HG03575 (cell line): Measurements from ENCODE around the gene YEATS2.
"Not testable (repeated sequence)": the region's sequence is repeated elsewhere in the genome, so short reads cannot be mapped to it uniquely, and the experiment has no call there.

Experiments used
- ATAC-seq: cut with Tn5 transposase; IDR thresholded peaks from one replicate; pipeline ENCODE4 v1.9.1; 2021; ENCODE audit not compliant: unreplicated experiment, insufficient number of reproducible peaks, low FRiP score; ENCODE audit errors: extremely low read depth

Gene YEATS2

DNA sequence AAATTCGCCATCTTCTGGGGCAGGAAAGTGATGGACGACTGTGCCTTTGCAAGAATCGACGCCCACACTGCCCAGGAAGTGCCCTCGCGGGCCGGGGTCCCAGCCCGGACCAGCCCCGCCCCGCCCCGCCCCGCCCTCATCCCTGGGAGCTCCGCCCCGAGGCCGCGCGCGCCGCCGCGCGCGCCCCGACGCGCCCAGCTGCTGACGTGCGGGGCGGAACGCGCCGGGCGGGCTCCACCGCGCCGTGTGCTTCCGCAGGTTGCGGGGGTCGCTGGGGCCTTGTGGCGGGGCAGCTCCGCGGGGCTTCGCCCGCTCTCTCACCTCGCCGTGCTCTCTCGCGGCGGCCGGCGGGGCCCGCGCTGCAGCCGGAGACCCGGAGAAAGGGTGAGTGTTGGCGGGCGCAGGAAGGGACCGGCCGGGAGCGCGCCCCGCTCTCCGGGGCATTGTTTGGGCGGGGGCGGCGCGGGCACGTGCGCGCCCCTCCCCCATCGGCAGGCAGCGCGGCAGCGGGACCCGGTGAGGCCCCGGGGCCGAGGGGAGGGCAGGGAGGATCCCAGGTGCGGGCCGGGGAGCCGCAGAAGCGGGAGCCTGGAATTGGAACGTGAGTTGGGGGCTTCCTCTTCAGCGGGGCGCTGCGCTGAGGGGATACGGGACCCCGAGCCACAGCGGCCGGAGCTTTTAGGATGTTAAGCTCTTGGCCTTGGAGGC lies at the start of gene YEATS2:
YEATS2 (plus strand) TSS at position 188 of the 708 bp plus-strand sequence. CDS start 17,366 bp downstream, outside the sequence.
- ATAC-seq: no peak

- ATAC-seq: no peak
Measured at GRCh38 chr3:183650554-183650953, 47.0 kb upstream of the YEATS2 start.

DNA sequence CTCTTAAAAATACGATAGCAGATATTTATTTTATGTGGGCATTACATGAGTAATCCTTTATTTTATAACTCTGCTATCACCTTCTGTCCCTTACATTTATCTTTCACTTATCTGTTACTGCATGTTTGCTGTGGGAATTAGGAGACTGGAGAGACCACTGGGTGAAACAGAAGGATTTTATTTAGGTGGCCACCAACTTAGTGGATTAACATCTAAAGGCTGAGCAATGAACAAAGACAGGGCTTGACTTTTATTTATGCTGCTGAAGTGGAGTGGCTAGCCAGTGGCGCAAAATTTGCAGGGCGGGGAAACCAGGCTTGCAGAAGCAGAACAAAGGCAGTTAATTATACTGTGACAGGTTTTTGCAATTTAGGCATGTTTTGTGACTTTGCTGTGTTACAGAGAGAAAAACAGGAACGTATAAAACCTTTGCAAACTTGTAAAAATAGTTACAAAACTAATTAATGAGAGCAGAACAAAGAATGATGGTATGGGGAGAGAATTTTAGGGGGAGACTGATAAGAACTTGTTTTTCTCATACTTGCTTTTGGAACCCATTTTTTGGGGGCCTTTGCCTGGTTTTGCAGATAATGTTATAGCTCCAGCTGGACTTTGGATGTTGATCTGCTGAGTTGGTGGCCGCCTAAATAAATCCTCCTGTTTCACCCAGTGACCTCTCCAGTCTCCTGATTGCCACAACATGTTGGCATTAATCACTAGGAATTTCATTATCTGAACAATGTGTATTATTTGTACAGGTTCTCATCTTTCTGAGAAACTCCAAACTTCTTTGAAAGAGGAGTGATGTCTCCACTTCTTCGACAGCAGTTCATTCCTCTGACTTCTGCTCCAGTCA lies 44.2 kb upstream of the YEATS2 start:
- ATAC-seq: no peak

GRCh38 chr3:183654727-183655126 lies 42.9 kb upstream of the YEATS2 start:
- ATAC-seq: no peak

GRCh38 chr3:183662099-183662498 lies 35.5 kb upstream of the YEATS2 start:
- ATAC-seq: no peak

DNA sequence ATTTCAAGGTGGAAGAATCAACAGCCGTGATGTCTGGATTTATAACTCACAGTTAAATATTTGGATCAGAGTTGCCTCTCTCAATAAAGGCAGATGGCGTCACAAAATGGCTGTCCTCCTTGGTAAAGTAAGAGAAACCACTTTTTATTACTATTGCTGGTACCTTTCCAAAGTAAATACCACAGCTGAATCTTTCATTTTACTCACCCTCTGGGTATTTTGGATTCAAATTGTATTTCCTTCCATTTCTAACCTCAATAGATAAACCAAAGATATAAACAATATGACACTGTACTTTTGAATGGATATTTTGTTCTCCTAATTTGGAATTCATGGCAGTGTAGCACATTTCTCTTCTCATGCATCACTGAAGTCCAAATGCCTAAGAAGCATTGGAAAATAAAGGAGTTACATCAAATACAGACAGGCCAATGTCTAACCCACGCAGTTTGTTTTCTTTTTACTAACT lies 32.6 kb upstream of the YEATS2 start:
- no peak for ATAC-seq

DNA sequence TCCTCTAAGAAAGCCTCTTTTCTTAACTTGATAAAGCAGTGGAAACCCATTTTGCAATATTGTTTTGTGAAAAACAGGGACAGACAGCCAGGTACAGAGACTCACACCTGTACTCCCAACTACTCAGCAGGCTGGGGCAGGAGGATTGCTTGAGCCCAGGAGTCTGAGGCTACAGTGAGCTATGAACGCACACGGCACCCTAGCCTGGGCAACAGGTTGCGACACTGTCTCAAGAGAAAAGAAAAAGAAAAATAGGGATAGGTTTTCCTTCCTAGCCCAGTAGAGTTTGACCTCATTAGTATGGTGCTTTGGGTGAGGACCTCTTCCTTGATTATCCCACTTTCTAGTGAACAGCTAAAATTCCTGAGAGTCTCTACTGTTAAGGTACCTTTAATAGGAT lies 17.5 kb upstream of the YEATS2 start:
- ATAC-seq: no peak

DNA sequence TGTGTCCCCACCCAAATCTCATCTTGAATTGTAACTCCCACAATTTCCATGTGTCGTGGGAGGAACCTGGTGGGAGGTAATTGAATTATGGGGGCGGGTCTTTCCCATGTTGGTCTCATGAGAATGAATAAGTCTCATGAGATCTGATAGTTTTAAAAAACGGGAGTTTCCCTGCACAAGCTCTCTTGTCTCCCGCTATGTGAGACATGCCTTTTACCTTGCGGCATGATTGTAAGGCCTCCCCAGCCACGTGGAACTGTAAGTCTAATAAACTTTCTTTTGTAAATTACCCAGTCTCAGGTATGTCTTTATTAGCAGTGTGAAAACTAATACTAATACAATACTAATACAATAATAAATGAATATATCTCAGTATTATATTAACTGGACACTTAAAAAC lies 9.9 kb upstream of the YEATS2 start:
- no peak for ATAC-seq

DNA sequence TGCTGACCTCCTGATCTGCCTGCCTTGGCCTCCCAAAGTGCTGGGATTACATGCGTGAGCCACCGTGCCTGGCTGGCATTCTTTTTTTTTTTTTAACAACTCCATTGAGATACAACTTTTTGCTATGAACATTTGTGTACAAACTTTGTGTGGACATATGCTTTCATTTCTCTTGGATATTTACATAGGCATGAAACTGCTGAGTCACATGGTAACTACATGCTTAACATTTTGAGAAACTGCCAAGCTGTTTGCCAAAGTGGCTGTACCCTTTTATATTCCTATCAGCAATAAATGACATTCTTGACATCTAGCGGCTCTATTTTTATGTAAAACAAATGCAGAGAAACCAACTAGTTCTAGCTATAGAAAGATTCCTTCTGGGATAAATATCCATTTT lies 8.7 kb upstream of the YEATS2 start:
- no peak for ATAC-seq

DNA sequence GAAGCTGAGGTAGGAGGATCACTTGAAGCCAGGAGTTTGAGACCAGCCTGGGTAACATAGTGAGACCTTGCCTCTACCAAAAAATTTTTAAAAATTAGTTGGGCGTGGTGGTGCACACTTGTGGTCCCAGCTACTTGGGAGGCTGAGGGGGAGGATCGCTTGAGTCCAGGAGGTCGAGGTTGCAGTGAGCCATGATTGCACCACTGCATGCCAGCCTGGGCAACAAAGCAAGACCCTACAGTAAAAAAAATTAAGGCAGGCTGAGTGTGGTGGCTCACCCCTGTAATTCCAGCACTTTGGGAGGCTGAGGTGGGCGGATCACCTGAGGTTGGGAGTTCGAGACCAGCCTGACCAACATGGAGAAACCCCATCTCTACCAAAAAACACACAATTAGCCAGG lies 8.0 kb upstream of the YEATS2 start:
- ATAC-seq: not testable (repeated sequence)

DNA sequence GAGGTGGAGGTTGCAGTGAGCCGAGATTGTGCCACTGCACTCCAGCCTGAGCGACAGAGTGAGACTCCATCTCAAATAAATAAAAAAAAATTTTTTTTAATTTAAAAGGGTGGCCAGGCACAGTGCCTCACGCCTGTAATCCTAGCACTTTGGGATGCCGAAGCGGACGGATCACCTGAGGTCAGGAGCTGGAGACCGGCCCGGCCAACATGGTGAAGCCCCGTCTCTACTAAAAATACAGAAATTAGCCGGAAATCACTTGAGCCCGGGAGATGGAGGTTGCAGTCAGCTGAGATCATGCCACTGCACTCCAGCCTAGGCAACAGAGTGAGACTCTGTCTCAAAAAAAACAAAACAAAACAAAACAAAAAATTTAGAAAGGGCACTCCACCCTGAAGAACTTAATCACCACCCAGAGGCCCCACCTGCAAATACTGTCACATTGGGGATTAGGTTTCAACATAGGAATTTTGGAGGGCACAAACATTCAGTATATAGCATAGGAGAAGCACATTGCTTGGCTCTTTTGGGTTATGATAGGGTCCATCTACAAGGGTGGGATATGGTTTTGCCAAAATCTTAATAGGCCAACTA lies 7.1 kb upstream of the YEATS2 start:
- ATAC-seq: no peak

GRCh38 chr3:183692436-183692835 lies 5.2 kb upstream of the YEATS2 start:
- ATAC-seq: no peak

GRCh38 chr3:183695569-183696364 lies 1.8 kb upstream of the YEATS2 start:
- ATAC-seq: no peak

DNA sequence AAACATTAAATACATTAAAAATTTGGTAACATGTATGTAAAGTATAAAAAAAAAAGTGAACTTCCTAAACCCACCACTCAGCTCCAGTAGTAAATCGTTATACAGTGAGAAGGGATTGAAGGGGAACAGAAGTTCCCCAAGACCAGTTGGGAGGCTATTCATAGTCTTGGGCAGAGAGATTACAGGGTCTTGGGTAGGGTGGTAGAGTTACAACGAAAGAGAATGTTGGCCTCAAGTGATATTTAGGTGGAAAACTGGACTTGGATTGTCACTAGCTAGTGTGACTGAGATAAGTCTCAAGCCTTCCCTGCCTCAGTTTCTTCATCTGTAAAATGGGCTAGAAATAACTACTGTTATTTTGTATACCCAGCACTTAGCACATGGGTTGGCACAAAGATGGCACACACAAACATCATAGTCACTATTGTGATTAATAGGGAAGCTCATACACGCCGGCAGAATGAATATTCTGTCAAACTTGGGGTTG lies 431 bp upstream of the YEATS2 start:
- no peak for ATAC-seq

GRCh38 chr3:183698318-183698751 lies 738 bp downstream of the YEATS2 start:
- no peak for ATAC-seq

GRCh38 chr3:183698756-183699155 lies 1.2 kb downstream of the YEATS2 start:
- no peak for ATAC-seq

DNA sequence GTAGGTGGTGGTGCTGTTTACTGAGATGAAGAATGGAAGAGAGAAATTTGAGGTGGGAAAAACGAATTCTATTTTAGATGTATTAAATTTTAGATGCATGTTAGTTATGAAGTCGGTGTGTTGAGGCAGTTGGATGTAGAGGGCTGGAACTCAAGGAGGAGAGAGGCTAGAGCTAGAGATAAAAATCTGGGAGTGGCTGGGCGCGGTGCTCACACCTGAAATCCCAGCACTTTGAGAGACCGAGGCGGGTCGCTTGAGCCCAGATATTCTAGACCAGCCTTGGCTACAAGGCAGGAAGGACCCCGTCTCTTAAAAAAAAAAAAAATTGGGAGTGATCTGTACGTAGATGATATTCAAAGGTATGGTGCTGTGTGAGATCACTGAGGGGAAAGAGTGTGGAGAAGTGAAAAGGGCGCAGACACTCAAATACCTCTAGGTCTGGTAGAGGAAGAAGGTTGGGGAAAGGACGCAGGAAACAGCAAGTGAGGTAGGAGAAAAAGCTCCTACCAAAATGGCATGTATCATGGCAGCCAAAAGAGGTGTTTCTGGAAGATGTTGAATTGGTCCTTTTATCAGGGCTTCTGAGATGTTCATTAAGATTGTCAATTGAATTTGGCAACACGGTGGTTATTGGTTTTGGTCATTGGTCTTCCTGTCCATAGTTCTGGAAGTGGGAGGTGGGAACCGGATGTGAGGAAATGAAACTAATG lies 1.8 kb downstream of the YEATS2 start:
- ATAC-seq: no peak

DNA sequence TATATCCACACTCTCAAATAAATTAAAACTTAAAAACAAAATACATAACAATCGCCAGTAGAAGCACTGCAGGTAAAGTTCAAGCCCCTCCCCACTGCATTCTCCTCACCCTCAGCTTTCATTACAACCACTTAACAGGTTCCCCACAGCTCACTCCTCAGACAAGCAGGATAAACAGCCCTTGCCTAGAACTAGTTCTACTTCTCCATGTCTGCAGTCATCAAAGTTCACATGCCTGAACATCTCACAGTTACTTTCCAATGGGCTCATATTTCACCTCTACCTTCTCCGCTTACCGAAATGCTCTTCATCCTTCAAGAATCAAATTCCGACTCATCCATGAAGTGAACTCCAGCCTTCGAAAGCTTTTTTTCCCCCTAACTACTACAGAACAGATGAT lies 4.1 kb downstream of the YEATS2 start:
- no peak for ATAC-seq
